HG02981 (cell line): ENCODE data around the gene ACACA.
"Not testable (repeated sequence)": the region's sequence is repeated elsewhere in the genome, so short reads cannot be mapped to it uniquely, and the experiment has no call there.

ENCODE experiments used
- ATAC-seq: cut with Tn5 transposase; IDR thresholded peaks from one replicate; pipeline ENCODE4 v1.9.1; 2021; ENCODE audit warnings: mild to moderate bottlenecking, moderate library complexity; ENCODE audit not compliant: unreplicated experiment

Gene ACACA

DNA sequence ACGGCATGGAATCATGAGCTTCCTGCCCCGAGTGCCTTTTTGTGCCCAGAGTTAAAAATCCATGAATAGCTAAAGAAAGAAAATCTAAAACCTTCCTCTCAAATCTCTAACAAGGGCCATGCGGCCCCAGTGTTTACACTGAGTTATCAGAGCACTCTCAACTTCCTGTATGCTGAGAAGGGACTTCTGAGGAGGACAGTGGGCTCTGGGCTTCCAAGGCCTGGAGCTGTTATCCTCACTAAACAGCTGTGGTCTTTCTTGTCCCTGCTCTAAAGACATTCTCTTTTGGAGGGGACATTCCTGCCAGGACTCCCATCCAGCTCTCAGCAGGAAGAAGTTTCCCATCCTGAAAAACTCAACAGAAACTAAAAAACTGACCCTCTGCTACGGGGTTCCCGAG lies 322.3 kb downstream of the ACACA start:
- no peak for ATAC-seq

DNA sequence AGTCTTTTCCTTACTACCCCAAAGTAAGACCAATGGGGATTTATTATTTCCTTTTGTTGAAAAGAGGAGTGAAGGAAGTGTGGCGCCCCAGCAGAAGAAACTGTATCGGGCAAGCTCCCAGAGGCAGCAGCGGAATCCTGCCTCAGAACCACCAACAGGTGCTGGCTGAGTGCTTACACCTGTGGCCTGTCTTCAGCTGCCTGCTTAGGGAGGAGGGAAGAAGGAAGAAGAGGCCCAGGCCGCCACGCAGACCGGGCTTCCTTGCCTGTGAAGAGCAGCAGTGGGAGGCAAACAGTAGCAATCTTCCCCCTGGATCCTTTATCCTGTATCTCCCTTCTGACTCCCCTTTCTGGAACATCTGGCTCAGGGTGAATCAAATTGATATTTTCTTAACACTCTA lies 323.2 kb downstream of the ACACA start:
- no peak for ATAC-seq

DNA sequence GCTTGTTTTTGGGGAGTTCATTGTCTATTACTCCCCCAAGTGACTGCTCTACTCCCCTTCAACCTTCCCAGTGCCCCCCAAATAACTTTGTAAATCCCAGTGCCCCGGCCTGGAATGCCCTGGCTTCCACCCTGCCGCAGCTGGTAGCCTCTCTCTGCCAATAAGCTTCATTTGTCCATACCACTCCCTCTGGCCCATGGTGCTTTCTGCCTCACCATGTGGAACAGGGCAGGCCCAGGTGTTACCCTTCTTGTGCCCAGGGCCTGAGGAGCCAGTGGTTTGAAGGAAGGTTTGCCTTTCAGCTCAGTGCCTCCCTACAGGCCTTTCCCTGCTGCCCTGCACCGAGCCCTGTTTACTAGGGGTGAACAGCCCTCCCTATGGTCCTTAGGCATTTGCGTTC lies 323.7 kb downstream of the ACACA start:
- ATAC-seq = no peak

DNA sequence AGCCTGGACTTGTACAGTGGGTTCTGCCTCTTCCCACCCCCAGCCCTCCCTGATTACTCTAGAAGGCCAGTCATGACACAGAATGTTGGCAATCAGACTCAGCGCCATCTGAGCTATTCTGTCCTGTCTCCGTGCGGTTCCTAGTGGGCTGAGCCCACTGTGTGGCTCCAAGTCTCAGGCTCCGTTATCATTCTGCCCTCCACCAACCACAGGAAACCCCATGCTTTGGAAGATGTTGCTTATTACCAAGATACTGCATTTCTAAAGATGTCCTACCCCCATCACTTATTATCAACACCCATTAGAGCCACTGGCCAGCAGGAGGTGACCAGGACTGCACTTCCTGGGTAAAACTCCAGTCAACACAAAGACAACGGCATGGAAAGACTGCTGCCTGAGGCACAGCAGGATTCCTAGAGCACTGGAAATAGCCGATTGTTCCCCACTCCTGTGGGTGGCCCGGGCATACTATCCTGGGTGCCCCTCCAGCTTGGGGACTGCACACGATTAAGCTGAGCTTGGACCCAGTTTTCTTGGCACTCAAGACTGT lies 324.2 kb downstream of the ACACA start:
- ATAC-seq = no peak

DNA sequence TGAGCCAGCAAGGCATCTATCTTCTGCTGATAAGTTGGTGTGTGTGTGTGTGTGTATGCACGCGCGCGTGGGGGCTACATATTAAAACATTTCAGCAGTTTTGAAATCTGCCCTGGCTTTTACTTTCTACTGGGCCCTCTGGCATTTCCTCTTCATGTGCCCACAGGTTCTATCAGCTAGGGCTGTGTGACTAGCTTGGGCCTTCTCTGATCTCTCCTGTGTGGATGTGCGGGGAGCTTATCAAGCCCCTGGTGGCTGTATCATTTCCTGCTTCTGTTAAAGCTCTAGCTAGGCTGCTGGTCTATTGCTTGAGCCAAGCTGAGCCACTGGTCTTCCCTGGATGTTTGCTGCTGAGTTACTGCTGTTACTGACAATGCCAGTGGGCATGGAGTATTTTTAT lies 325.3 kb downstream of the ACACA start:
- ATAC-seq = no peak

DNA sequence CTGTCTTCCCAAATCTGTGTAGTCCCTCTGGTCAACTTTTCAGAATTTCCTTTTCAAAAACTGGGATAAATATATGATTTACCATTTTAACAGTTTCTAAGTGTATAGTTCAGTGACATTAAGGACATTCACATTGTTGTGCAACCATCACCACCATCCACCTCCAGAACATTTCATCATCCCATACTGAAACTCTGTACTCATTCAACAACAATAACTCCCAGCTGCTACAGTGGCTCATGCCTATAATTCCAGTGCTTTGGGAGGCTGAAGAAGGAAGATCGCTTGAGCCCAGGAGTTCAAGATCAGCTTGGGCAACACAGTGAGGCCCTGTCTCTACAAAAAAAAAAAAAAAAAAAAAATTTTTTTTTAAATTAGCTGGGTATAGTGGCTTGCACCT lies 326.9 kb downstream of the ACACA start:
- no peak for ATAC-seq

DNA sequence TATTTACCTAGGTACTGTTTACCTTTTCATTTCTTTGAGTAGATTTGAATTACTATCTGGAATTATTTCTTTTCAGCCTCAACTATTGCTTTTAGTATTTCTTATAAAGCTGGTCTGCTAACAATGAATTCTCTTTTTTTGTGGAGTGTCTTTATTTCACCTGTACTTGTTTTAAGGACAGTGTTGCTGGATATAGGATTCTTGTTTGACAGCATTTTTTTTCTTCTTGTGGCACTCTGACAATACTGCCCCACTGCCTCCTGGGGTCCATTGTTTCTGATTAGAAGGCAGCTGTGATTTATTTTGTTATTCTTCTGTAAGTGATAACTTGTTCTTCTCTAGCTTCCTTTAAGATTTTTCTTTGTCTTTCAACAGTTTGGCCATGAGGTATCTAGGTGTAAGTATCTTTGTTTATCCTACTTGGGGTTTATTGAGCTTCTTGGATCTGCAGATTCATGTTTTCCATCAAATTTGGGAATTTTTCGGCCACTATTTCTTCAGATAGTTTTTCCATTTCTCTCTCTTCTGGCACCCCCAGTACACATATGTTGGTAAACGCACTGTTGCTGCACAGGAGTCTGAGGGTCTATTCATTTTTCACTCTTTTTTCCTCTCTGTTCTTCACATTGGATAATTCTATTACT lies 327.4 kb downstream of the ACACA start:
- no peak for ATAC-seq

DNA sequence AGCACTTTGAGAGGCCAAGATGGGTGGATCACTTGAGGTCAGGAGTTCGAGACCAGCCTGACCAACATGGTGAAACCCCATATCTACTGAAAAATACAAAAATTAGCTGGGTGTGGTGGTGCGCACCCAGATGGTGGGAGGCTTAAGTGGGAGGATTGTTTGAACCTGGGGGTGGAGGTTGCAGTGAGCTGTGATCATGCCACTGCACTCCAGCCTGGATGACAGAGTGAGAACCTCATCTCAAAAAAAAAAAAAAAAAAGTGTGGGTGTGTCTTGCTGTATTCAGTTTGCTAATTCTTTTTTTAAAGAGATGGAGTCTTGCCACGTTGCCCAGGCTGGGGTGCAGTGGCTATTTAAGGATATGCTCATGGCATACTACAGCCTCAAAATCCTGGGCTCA lies 333.2 kb downstream of the ACACA start:
- not testable (repeated sequence) for ATAC-seq

DNA sequence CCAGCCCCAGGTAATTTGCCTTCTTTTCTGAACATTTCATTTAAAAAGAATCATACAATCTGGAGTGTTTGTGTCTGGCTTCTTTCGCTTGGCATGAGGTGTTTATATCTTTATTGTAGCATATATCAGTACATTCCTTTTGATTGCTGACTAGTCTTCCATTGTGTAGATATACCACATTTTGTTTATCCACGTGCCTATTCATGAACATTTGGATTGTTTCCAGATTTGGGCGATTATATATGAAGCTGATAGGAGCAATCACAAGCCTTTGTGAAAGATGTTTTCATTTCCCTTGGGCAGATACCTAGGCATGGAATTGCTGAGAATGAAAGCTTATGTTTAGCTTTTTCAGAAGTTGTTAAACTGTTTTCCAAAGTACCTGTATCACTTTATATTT lies 337.5 kb downstream of the ACACA start:
- ATAC-seq = no peak

DNA sequence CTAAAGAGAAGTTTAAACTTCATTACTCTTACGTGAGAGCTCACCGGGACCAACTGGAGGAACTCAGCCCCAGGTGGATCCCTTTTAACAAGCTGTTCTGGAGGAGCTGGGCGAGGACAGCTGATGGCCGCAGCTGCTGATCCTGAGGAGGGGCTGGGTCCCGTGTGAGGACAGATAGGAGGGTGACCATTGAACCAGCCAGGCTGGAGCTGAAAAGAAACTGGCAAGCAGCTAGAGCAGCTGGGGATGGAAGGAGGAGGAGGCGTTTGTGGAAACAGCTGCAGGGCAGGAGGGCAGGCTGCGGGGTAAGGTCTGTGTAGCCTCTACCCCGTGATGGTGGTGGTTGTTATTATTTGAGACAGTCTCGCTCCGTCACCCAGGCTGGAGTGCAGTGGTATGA lies 338.4 kb downstream of the ACACA start:
- ATAC-seq = no peak

DNA sequence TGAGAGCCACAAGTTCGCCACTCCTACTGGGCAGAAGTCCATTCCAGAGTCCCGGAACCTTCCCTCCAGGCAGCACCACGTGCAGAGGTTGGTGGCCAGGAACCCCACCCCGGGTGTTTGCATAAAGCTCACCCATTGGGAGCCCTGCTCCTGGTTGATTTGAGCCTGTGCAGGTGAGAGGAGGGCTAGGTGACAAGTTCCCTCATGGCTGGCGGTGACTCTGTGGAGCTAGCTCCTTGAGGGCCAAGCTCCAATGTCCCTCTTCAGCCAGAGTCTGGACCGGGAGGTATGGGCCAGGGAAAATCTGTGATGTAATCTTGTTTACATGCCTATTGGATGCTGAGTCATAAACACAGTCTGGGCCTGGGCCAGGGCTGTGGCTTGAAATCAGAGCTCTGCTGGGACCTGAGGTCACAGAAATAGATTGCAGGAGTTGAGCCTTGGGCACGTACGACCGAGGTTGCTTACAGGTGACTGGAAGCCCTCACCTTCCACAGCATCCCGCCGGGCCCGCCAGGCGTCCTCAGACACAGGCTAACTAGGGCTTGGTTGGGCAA lies 339.0 kb downstream of the ACACA start:
- no peak for ATAC-seq

DNA sequence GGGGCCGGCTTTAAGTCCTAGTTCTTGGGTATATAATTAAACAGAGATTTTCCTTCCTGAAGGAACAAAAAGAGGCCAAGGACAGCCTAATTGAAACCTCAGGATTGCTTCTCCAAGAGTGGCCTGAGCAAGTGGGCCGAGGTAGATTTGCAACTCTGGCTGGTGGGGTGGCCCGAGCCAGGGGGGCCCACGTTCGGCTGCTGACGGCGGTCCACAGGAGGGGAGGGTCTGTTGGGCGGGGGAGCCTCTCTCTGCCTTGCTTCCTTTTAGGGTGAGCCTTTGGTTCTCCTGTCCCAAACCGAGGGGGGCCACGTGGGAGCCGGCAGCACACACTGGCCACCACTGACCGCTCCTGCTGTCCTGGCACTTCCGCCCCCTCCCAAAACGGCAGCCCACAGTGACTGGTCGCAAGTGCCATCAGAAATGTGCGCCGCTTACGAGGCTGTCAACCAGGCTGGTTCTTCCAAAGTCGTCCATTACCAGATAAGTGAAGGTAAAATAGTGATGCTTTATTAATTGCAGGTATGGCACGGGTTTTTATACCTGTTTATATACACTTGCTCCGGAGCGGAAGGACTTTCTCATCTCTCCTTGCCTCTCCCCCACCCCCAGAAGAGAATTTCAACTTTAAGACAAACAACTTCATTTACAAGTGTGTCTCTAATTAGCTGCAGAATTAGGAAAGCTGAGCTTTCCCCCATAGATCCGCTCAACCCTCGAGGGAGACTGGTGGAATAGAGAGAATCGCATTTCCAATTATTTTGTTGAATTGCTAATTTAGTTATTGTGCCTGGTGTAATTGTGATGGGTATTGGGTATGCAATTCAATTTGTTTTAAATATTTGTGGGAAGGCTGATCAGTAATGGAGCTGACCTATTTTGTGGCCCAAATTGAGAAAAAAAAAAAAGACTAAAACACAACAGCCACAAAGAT lies 340.0 kb downstream of the ACACA start:
- no peak for ATAC-seq

DNA sequence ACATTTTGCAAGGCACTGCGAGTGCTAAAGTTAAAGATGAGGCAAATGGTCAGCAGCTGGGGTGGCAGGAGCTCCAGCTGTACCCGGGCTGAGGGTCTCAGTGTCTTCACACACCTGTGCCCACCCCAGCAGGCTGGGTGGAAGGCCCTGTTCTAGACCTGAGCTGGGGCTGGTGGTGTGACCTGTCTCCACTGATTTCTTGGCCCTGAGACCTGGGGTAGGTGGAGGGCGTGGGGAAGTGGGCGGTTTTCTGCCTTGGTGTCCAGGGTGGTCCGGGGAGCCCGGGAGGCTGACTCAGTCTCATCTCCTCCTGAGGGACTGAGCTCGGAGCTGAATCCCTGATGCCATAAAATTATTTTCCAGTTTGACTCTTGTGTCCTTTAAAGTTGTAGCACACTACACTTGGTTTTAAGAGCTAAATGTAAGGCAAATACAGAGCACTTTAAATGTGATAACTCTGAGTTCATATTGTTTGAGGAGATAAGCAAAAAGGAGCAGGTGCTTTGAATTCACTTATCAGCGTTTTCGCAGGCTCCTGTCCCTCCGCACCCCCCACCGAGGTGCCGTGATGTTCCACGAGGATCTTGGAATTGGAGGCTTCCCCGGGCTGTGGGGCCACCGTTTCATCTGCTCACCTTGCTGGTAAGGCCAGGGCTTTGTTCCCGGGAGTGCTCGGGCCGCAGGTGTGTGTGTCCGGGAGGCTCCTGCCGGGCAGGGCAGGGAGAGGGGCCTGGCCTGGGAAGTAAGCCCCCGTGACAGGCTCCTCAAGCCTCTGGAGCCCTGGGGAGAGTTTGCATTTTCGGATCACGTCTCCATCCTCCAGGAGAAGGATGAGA lies 340.9 kb downstream of the ACACA start:
- no peak for ATAC-seq

DNA sequence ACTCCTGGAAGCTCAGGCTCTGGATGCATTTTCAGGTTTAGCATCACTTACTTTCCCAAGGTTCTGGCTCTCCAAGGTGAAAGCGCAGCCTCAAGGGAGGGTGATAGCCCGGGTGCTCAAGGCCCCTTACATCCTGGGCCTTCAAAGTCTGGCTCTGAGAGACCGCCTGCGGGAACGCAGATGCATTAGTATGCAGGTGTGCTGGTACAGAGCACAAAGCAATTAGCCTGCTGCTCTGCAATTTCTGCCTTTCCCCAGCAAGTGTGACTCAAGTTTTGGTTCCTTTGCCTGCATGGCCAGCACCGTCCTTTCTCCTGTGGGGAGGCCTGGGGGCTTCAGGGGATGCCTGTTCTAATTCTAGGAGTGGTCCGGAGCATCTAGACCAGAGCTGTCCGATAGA lies 341.7 kb downstream of the ACACA start:
- ATAC-seq = no peak

DNA sequence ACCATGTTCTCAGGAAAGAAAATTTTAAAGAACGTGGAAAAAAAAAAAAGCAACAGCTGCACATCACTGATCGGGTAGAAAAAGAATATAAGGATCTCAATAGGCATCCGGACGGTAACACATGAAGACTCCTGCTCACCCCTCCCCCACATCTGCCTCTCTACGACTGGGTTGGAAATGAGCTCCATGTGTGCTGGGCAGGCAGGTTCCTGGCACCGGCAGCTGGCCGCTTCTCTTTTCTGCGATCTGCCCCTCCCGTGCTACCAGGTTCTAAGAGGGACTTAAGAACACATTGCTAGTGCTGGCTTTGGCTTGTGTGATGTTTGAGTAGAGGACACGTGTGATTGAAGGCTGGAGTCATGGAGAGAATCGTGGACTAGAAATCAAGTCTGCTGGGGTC lies 342.4 kb downstream of the ACACA start:
- no peak for ATAC-seq

DNA sequence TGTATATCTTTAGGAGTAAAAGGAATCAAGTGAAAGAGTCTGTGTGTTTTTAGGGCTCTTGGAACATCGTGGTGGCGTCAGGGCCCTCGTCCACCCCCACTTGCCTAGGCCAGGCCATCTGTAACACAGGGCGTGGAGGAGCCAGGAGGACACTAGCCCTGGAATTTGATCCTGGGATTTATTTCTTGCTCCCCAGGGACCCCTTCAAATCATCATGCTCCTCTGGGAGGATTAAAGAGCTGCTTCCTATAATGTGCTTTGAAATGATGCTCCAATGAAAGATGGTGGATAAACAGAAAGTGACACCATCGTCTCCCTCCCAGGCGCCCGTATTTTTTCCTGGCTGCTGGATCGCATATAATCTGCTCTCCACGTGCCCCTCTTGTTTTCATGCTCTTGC lies 344.6 kb downstream of the ACACA start:
- no peak for ATAC-seq

DNA sequence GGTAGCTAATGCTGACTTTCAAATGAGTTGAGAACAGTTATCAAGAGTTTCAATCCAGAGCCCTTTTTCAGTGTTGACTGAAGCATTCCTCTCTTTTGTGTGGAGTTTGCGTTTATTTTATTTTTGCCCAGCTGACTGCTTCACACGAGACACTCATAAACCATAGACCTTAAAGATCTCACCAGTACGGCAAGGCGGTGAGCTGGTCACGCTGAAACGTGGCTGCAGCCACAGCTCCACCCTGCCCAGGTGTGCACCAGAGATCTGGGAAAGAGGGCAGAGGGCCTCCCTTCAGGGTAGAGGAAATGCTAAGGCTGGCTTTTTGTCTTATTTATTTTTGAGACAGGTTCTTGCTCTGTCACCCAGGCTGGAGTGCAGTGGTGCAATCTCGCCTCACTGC lies 345.7 kb downstream of the ACACA start:
- ATAC-seq = no peak

DNA sequence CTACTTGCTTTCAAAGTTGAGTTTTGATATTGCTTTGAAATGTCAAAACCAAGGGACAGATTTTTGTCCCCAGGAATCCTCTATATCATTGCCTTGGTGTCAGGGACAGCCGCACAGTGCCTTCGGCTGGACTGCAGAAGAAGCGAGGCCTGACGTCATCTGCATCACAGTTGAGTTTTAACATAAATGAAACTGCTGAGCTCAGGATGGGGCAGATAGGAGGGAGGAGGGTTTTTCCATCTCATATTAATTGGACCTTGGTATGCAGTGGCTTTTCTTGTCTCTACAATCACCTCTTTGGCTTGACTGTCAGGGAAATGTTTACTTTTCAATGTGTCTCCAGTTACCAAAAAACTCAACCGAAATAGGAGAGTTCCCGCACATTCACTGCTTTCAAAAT lies 346.5 kb downstream of the ACACA start:
- ATAC-seq = no peak

DNA sequence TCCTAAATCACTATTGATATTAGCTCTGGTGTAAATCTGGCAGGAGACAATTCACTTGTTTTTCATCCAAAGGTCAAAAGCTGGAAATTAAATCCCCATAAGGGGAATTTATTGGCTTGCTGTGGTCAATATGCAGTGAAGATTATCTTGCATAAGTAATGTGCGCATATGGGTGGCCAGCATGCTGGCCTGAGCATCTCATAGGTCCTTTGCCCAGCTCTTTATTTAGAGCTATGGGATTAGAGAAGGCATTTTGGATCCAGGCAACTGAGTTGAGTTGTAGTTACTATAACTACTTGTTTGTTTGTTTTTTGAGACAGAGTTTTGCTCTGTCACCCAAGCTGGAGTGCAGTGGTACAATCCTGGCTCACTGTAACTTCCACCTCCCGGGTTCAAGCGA lies 347.1 kb downstream of the ACACA start:
- no peak for ATAC-seq

DNA sequence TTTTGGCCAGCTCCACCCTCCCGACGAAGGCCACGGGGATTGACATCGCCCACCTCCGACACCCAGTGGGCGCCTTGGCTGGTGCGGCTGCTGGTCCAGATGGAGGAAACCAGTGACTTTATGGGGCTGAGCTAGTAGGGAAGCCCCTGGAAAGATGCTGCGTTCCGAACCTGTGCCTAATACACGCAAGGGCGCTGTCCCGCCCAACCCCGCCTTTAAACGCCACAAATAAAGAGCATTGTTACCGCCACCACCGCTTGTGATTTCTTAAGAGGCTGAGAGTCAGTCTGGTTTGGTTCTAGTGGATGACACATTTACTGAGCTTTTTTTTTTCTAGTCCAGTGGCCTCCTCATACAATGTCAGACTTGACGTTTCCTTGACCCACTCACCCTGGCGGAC lies 350.0 kb downstream of the ACACA start:
- ATAC-seq = no peak

DNA sequence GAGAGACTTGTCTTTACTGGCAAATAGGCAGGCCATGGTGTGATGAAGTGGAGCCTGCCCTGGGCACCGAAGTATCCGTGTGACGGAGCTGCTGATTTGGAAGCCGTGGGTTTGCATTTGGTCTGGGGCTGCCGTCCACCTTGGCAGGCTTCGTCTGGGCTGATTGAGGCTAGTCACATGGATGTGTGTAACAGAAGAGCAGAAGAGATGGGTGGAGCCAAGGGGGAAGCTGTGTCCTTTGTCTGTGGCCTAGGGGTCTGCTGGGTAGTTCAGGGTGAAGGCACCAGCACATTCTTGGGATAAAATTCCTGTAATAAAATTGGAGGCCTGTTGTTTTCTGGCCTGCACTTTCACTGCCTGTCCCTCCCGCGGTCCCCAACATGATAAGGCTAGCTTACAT lies 351.7 kb downstream of the ACACA start:
- ATAC-seq = no peak
